SH-SY5Y (cell line): ENCODE data around the gene ATL2.

ENCODE experiments used
- GATA2 ChIP-seq: IDR thresholded peaks from 2 replicates; pipeline ENCODE4 v1.6.1; 2011; ENCODE audit warnings: mild to moderate bottlenecking, low read depth, low read length
- GATA3 ChIP-seq: IDR thresholded peaks from 2 replicates; pipeline ENCODE4 v1.6.1; 2011; ENCODE audit warnings: low read depth, mild to moderate bottlenecking, low read length, moderate library complexity

ATL2 gene

DNA sequence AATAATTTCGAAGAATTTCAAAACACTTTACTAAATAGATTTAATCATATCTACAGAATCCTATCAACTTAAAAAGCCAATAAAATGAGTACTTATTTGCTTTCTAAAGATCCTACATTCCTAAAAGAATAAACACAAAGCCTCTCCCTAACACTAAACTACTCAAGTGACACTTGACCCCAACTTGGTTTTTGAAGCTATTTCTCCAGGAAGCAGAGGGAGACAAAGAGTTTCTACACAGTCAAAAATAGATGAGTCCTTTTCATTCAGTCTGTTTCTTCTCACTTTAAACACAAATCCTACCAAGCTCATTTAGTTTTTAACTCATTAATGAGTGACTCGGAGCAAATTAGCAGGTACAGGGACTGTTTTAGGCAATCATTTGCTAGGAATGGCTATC, 2.1 kb downstream of the ATL2 start:
- TF ChIP-seq GATA2 = no peak
- no peak for TF ChIP-seq GATA3

DNA sequence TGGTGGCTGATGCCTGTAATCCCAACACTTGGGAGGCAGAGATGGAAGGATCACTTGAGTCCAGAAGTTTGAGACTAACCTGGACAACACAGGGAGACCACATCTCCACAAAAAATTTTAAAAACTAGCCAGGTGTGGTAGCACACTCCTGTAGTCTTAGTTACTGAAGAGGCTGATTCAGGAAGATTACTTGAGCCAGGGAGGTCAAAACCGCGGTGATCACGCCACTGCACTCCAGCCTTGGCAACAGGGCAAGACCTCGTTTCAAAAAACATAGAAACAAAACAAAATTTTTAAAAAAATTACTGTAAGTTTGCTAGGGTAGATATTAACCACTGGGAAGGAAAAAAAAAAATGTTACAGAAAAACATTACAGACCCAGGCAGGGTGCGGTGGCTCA, 5.8 kb downstream of the ATL2 start:
- TF ChIP-seq GATA3 (no peak), GATA2 (no peak)

DNA sequence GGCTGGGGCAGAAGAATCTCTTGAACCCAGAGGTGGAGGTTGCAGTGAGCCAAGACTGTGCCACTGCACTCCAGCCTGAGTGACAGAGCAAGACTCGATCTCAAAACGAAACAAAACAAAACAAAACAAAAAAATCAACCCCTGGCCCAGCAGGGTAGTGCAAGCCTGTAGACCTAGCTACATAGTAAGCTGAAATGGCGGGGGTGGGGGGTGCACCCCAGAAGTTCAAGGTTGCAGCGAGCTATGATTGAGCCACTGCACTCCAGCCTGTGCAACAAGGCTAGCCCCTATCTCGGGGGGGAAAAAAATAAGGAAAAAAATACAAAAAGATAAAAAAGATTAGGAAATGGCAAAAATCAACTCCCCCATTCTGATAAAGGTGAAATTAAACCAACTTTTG, 6.4 kb downstream of the ATL2 start:
- TF ChIP-seq GATA2 (no peak), GATA3 (no peak)

DNA sequence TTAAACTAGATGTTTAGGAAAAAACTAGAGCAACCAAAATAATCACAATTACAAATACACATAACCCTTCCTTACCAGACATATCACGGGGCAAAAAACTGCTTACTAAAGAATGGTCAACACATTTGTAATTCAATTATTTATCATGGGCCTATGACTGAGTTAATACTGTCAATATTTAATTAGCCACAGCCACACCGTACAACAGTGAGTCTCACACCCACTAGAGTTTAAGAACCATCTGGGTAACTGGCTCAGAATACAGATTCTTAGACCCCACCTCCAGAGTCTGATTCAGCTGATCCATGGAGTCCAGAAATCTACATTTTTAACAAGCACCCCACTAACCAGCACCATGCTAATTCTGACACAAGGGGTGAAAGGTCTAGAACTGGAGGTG, 14.8 kb downstream of the ATL2 start:
- TF ChIP-seq GATA2 = no peak
- no peak for TF ChIP-seq GATA3

DNA sequence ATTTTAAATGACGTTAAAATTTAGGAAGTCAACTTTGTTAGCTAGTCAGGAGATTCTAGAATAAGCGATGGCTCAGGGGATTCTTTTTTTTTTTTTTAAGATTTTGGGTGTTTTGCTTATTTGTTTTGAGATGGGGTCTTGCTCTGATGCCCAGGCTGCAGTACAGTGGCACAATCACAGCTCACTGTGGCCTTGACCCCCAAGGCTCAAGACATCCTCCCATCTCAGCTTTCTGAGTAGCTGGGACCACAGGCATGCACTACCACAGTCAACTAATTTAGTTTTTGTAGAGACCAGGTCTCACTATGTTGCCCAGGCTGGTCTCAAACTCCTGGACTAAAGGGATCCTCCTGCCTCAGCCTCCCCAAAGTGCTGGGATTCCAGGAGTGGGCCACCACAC, 16.9 kb downstream of the ATL2 start:
- no peak for TF ChIP-seq GATA2
- no peak for TF ChIP-seq GATA3

DNA sequence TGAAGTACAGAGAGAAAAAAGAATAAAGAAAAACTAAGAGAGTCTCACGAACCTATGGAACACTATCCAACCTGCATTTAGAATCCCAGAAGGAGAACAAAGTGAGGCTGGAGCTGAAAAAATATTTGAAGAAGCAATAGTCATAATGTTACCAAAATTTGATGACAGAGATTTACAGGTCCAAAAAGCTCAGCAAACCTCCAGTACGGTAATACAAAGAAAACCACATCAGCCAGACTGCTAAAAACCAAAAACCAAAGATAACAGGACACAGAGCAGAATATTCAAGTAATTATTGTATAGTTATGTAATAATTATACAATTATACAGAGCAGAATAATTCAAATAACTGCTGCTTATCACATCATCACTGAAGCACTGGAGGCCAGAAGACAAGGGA, 23.7 kb downstream of the ATL2 start:
- TF ChIP-seq GATA2 (no peak), GATA3 (no peak)

DNA sequence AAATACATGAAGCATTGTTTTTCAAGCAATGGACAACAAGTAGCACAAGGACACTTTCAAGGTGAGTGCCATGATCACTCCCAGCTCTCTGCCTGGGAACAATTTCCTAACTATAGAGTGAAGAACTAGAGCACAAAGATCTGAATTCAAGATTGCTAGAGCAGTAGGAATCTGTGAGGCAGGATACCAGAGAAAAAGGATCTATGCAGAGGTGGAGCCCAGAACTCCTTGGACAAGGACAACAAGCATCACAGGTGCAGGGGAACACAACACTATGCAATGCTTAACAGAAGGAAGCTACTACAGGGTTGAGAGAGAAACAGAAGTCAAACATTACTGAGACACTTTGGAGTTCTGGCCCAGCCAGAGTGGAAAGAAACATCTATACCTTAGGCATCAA, 24.7 kb downstream of the ATL2 start:
- no peak for TF ChIP-seq GATA3
- TF ChIP-seq GATA2 = no peak

DNA sequence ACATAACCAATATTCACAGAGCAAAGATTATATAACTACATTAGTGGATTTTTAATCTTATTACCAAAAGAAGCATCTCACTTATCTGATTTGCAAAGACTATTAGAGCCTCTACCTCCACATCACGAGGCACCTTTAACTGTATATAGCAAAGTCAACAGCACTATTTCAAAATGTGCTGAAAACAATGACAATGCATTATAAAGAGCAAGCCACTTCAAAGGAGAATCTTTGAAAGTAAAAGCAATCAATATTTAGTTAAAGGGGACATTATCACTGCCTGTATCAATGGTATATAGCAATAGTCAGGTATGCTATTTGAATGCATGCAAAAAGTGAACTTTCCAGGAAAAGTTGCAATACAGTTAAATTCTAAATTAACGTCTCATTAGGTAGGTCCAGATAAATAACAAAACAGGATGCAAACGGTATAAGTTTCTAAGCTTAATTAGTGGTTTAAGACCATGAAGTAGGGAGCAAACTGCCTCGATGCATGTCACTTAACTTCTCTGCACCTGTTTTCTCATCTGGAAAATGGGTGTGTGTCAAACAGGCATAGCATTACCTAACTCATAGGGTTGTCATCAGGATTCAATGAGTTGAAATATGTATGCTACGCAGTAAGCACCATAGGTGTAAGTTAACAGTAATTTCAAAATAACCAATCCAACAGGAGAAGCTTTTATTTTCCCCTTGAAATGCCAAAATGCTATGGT, 31.6 kb downstream of the ATL2 start:
- TF ChIP-seq GATA2 = no peak
- TF ChIP-seq GATA3 = no peak

DNA sequence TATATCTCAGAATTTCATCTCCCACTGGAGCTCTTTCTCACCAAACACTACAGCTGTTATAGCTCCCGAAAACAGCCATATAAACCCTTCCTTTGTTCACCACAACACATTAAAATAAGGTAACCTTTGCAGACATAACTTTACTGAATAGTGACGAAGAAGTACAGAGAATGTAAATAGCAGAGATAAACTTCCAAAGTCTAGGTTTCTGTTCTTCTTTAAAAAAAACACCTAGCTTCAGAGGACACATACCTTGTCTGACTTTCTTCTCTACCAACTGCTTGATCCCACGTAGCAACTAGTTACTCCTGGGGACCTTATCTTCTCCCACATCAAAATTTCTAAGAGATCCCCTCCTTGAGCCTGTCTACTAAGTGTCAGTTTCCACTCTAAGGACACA, 32.3 kb downstream of the ATL2 start:
- no peak for TF ChIP-seq GATA3
- no peak; the same call in 1 of the 2 replicates for TF ChIP-seq GATA2

DNA sequence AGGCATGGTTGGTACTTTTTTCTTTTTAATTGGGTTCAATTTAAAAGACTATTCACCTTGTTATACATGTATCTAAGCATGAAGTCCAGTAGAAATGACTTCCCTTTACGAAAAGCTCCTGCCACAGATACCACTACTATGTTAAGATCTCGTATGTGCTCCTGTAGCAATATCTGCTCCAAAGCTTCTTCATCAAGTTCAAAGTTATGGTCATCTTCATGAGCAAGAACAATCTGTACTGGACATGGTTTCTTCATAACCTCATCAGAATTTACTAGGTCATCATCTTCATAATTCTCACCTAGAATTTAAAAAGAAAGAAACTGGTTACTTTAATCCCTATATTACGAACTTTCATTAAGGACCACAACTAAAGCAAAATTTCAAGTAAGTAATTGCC, 33.9 kb downstream of the ATL2 start:
- no peak for TF ChIP-seq GATA2
- TF ChIP-seq GATA3 = no peak

DNA sequence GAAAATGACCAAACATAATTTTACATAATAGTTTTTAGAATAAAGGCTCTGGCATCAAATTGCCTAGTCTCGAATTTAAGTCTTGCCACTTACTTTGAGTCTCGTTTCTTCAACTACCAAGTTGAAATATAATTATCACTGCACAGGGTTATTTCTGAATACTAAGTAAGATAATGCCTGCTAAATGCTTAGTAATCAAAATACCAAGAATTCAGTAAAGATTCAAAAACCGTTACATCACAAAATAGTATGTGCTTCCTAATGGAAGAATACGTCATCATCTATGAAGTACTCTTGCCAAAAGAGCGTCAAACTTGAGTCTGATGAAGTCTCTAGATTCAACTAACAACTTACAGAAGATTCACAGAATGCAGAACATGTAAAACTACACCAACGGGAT, 40.5 kb downstream of the ATL2 start:
- TF ChIP-seq GATA2 = no peak
- no peak for TF ChIP-seq GATA3

DNA sequence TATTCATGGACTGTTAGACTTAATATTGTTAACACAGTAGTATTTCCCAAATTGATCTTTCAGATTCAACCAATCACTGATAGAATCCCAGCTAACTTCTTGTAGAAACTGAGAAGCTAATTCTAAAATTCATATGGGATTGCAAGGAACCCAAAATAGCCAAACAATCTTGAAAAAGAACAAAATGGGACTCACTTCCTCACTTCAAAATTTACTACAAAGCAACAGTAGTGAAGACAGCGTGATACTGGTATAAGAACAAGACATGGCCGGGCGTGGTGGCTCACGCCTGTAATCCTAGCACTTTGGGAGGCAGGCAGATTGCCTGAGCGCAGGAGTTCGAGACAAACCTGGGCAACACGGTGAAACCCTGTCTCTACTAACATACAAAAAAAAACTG, 46.3 kb downstream of the ATL2 start:
- TF ChIP-seq GATA3 (no peak), GATA2 (no peak)

DNA sequence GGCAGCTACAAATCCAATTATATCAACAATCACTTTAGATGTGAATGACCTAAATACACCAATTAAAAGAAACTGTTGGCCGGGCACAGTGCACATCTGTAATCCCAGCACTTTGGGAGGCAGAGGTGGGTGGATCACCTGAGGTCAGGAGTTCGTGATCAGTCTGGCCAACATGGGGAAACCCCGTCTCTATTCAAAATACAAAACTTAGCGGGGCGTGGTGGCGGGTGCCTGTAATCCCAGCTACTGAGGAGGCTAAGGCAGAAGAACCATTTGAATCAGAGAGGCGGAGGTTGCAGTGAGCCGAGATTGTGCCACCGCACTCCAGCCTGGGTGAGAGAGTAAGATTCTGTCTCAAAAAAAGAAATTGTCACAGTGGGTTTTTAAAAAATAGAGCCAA, 49.5 kb downstream of the ATL2 start:
- TF ChIP-seq GATA3 (no peak), GATA2 (no peak)

DNA sequence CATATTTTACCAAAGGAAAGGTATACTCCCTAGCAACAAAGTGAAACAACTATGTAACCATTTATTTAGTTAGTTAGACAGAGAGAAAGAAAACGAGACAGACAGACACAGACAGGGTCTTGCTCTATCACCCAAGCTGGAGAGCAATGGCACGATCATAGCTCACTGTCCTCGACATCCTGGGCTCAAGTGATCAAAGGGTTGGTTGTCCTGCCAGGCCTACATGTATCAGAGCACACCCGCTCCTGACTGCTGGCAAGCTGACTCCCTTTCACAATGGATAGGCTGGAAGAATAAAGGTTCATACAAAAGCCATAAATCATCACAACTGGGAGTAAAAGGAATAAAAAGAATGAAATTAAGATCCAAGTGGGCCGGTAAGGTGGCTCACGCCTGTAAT, 53.5 kb downstream of the ATL2 start:
- TF ChIP-seq GATA2 (no peak), GATA3 (no peak)

DNA sequence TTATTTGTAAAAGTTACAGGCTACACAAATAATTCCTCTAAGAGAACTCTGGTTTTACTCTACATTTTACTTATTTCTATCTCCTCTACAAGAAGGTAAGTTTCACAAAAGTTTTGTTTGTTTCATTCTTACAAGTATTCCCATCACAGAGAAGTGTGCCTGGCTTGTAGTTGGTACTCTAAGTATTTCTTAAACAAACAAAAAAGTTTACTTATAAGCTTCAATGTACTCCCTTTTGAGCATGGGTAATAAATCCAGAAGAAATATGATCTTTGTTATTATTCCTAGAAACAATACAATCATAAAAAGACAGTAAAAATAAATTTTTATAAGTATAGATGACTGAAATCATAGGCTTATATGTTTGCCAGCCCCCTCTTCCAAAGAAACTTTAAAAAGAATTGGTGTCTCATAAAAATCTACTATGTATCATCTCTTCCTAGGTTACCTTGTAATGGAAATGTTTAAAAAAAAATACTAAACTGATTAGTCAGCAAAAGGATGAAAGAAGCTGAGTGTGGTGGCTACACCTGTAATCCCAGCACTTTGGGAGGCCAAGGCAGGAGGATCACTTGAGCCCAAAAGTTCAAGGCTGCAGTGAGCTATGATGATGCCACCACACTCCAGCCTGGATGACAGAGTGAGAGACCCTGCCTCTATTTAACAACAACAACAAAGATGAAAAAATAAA, 54.7 kb downstream of the ATL2 start:
- TF ChIP-seq GATA2 = no peak
- no peak for TF ChIP-seq GATA3

DNA sequence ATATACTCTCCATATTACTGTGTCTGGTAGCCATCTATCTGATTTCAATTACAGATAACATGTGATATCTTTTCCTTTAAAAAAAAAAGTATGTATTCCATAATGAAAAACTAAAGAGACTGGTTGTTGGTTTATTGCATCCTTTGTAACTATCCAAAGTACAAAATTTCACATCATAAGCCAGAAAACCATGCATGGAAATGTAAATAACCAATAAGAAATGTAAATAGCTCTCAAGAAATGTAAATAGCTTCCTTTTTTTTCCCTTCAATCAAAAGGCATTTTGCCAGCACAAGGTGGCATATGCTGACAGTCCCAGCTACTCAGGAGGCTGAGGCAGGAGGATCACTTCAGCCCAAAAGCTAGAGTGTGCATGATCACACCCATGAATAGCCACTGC, 59.3 kb downstream of the ATL2 start:
- TF ChIP-seq GATA2 = no peak
- TF ChIP-seq GATA3 = no peak
